ENCODE results near the gene KCNMB2.
"Not testable (repeated sequence)": the region's sequence is repeated elsewhere in the genome, so short reads cannot be mapped to it uniquely, and the experiment has no call there.

The KCNMB2 gene

GRCh38 chr3:178519701-178520100 is 16.5 kb upstream of the KCNMB2 start:
- no peak for DNase-seq (ENCODE audit: low spot score)

- no peak for DNase-seq (ENCODE audit: low spot score)
Measured at GRCh38 chr3:178520451-178520850, 15.8 kb upstream of the KCNMB2 start.

- no peak for DNase-seq (ENCODE audit: low spot score)
Measured at GRCh38 chr3:178522200-178523052, 13.8 kb upstream of the KCNMB2 start.

- DNase-seq (ENCODE audit: low spot score) = no peak
Measured at GRCh38 chr3:178525251-178525650, 11.0 kb upstream of the KCNMB2 start.

GRCh38 chr3:178526291-178526690 is 9.9 kb upstream of the KCNMB2 start:
- DNase-seq (ENCODE audit: low spot score) = no peak

GRCh38 chr3:178527981-178528380 is 8.3 kb upstream of the KCNMB2 start:
- DNase-seq (ENCODE audit: low spot score) = no peak

- no peak for DNase-seq (ENCODE audit: low spot score)
Measured at GRCh38 chr3:178529606-178530225, 6.5 kb upstream of the KCNMB2 start.

GRCh38 chr3:178532476-178532875 is 3.8 kb upstream of the KCNMB2 start:
- no peak for DNase-seq (ENCODE audit: low spot score)

GRCh38 chr3:178537122-178537705 is 978 bp downstream of the KCNMB2 start:
- DNase-seq (ENCODE audit: low spot score) = no peak

GRCh38 chr3:178538056-178538455 is 1.8 kb downstream of the KCNMB2 start:
- DNase-seq (ENCODE audit: low spot score) = no peak

- no peak for DNase-seq (ENCODE audit: low spot score)
Measured at GRCh38 chr3:178540184-178540583, 3.9 kb downstream of the KCNMB2 start.

- DNase-seq (ENCODE audit: low spot score) = no peak
Measured at GRCh38 chr3:178545337-178545736, 9.1 kb downstream of the KCNMB2 start.

GRCh38 chr3:178546079-178546478 is 9.8 kb downstream of the KCNMB2 start:
- no peak for DNase-seq (ENCODE audit: low spot score)

GRCh38 chr3:178549426-178549825 is 13.2 kb downstream of the KCNMB2 start:
- not testable (repeated sequence) for DNase-seq (ENCODE audit: low spot score)

- no peak for DNase-seq (ENCODE audit: low spot score)
Measured at GRCh38 chr3:178551916-178552321, 15.7 kb downstream of the KCNMB2 start.

GRCh38 chr3:178558637-178559036 is 22.4 kb downstream of the KCNMB2 start:
- no peak for DNase-seq (ENCODE audit: low spot score)

GRCh38 chr3:178560759-178561158 is 24.5 kb downstream of the KCNMB2 start:
- DNase-seq (ENCODE audit: low spot score) = no peak

GRCh38 chr3:178561239-178561638 is 25.0 kb downstream of the KCNMB2 start:
- DNase-seq (ENCODE audit: low spot score) = no peak

GRCh38 chr3:178562143-178562946 is 26.1 kb downstream of the KCNMB2 start:
- DNase-seq (ENCODE audit: low spot score) = no peak

GRCh38 chr3:178562947-178563232 is 26.7 kb downstream of the KCNMB2 start:
- DNase-seq (ENCODE audit: low spot score) = no peak

- DNase-seq (ENCODE audit: low spot score) = no peak
Measured at GRCh38 chr3:178567611-178568010, 31.4 kb downstream of the KCNMB2 start.

GRCh38 chr3:178568155-178568731 is 32.0 kb downstream of the KCNMB2 start:
- DNase-seq (ENCODE audit: low spot score) = no peak
